ENCODE results near the gene ABHD6. TPM values are rescaled to one million over a fixed set of nuclear protein-coding genes. Genes with fewer than 3 reads are reported as not detected.

Gene ABHD6
- polyA plus RNA-seq, 1 donor from 2014 or later, result 38.9 TPM

GRCh38 chr3:58191361-58191991 lies 46.1 kb upstream of the ABHD6 start:
- no peak overlapping the region for H3K9ac ChIP-seq (ENCODE audit: low read length)
- no peaks in the 10 kb centered on the region for H3K9me2 ChIP-seq (ENCODE audit: insufficient read depth, low read length)
- TF ChIP-seq MXI1 (conservative IDR thresholded peaks at IDR 0.05; ENCODE audit: poor library complexity, severe bottlenecking) (no peak), EZH2 (IDR thresholded peaks at IDR 0.05; ENCODE audit: borderline replicate concordance, insufficient read depth, low read length, poor library complexity, severe bottlenecking) (no peak), SMC3 (conservative IDR thresholded peaks at IDR 0.05; ENCODE audit: poor library complexity) (no peak), POLR2AphosphoS5 (IDR thresholded peaks at IDR 0.05) (no peak)
- no peak overlapping the region for H3K4me3 ChIP-seq (ENCODE audit: low read length)
- H4K20me1 ChIP-seq (ENCODE audit: insufficient read depth), result no peaks in the 10 kb centered on the region
- H3K36me3 ChIP-seq (ENCODE audit: insufficient read depth, low read length), result no peaks in the 10 kb centered on the region
- no peaks in the 10 kb centered on the region for H3F3A ChIP-seq (ENCODE audit: insufficient read depth, low read length, poor library complexity, severe bottlenecking)
- H3K9me3 ChIP-seq (ENCODE audit: low read length), result no peaks in the 10 kb centered on the region
- no peak overlapping the region for H3K4me2 ChIP-seq (ENCODE audit: low read length)
- H3K27me3 ChIP-seq (ENCODE audit: insufficient read depth, low read depth, low read length), result no peaks in the 10 kb centered on the region
- no peak overlapping the region for H2AFZ ChIP-seq (ENCODE audit: low read depth, low read length)
- H3K79me2 ChIP-seq (replicated peaks; ENCODE audit: insufficient read depth, low read length), result no peaks in the 10 kb centered on the region
- no peak overlapping the region for H3K27ac ChIP-seq (ENCODE audit: low read length)

GRCh38 chr3:58192069-58192468 lies 45.5 kb upstream of the ABHD6 start:
- Histone ChIP-seq H3K4me3 (ENCODE audit: low read length) (no peak overlapping the region), H3K4me2 (ENCODE audit: low read length) (no peak overlapping the region), H3K36me3 (ENCODE audit: insufficient read depth, low read length) (no peaks in the 10 kb centered on the region), H2AFZ (ENCODE audit: low read depth, low read length) (no peak overlapping the region), H3K9me2 (ENCODE audit: insufficient read depth, low read length) (no peaks in the 10 kb centered on the region), H3K27ac (ENCODE audit: low read length) (no peak overlapping the region), H4K20me1 (ENCODE audit: insufficient read depth) (no peaks in the 10 kb centered on the region), H3K9ac (ENCODE audit: low read length) (no peak overlapping the region), H3K27me3 (ENCODE audit: insufficient read depth, low read depth, low read length) (no peaks in the 10 kb centered on the region), H3K79me2 (replicated peaks; ENCODE audit: insufficient read depth, low read length) (no peaks in the 10 kb centered on the region), H3F3A (ENCODE audit: insufficient read depth, low read length, poor library complexity, severe bottlenecking) (no peaks in the 10 kb centered on the region), H3K9me3 (ENCODE audit: low read length) (no peaks in the 10 kb centered on the region)
- no peak for TF ChIP-seq CTCF (IDR thresholded peaks at IDR 0.05; ENCODE audit: poor library complexity, severe bottlenecking)
- TF ChIP-seq POLR2AphosphoS5 (IDR thresholded peaks at IDR 0.05), result no peak
- no peak for TF ChIP-seq RAD21 (conservative IDR thresholded peaks at IDR 0.05)
- TF ChIP-seq TAF1 (IDR thresholded peaks at IDR 0.05; ENCODE audit: low read depth), result no peak
- no peak for TF ChIP-seq REST (IDR thresholded peaks at IDR 0.05; ENCODE audit: borderline replicate concordance)
- TF ChIP-seq EZH2 (IDR thresholded peaks at IDR 0.05; ENCODE audit: borderline replicate concordance, insufficient read depth, low read length, poor library complexity, severe bottlenecking), result no peak

Measured in neural cell (in vitro differentiated cells).